Thyroid gland (tissue), 4 donors: Measurements from ENCODE around the gene DNMT3L.

ENCODE experiments used
- POLR2A ChIP-seq, 2 donors: fragments of 450-650 bp; IDR thresholded peaks; one replicate each; pipeline ENCODE4 v1.6.1; 2017; ENCODE audit warnings: antibody characterized with exemption in 2 of 2, mild to moderate bottlenecking in 2 of 2, moderate library complexity in 1 of 2
- TF ChIP-seq, protein P1 (sequence below), 6 experiments: fragments of 200-600 bp in 3 of 6; fragments of 450-650 bp in 3 of 6; sonication (generic) in 3 of 6; IDR thresholded peaks; one replicate each; pipeline ENCODE4 v1.5.1; 2016 to 2019; ENCODE audit warnings: antibody characterized with exemption in 6 of 6, mild to moderate bottlenecking in 2 of 6, inconsistent platforms in 1 of 6, moderate library complexity in 1 of 6

DNA sequence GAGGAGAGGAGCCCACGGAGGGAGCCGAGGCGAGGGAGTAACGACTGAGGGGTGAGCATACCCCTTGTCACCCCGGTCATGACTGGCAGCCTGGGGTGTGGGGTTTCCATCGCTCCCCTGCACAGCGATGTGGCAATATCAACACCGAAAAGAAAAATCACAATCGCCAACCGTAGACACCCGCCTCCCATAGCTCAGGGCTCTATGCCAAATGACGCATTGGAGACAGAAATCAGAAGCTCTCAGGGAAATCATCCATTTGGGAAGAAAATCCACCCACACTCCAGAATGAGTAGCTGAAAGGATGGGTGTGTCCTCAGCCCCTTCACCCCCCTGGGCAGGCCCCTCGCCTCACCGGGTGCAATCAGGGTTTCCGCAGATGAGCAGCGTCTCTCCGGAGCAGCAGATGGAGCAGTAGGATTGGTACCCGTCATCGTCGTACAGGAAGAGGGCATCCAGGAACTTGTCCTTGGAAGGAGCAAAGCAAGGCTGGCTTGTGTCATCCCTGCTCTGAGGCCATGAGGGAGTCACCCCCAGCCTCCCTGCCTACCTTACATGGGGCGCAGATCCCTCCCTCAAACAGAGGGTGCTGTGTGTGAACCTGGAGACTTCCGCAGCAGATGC is 2.5 kb downstream of the DNMT3L start:
- TF ChIP-seq, protein P1, sequence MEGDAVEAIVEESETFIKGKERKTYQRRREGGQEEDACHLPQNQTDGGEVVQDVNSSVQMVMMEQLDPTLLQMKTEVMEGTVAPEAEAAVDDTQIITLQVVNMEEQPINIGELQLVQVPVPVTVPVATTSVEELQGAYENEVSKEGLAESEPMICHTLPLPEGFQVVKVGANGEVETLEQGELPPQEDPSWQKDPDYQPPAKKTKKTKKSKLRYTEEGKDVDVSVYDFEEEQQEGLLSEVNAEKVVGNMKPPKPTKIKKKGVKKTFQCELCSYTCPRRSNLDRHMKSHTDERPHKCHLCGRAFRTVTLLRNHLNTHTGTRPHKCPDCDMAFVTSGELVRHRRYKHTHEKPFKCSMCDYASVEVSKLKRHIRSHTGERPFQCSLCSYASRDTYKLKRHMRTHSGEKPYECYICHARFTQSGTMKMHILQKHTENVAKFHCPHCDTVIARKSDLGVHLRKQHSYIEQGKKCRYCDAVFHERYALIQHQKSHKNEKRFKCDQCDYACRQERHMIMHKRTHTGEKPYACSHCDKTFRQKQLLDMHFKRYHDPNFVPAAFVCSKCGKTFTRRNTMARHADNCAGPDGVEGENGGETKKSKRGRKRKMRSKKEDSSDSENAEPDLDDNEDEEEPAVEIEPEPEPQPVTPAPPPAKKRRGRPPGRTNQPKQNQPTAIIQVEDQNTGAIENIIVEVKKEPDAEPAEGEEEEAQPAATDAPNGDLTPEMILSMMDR (IDR thresholded peaks at IDR 0.05), result no peak
- TF ChIP-seq POLR2A (IDR thresholded peaks at IDR 0.05), result no peak
